Measurements from ENCODE around the gene TULP4.

Gene TULP4

DNA sequence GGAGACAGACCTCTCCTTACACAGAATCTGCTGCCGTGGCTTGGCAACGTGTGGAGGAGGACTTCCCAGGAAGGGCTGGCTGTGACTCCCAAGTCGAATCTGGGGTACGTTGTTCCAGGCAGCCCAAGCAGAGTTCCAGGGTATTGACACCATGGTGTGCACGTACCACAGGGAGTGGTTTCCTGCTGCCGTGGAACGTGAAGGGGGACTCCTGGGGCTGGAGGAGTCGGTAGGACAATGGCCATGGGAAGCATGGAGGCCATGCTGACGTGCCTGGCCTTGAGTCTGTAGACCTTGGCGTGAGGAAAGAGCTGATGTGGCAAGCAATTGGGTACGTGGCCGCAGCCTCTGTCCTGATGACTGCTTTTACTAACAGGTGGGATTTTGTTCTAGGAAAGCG, 119.3 kb downstream of the TULP4 start:
- H3K9ac ChIP-seq (ENCODE audit: insufficient read length) = no peak overlapping the region
- TF ChIP-seq EZH2 (IDR thresholded peaks at IDR 0.05) (no peak), POLR2AphosphoS5 (IDR thresholded peaks at IDR 0.05; ENCODE audit: borderline replicate concordance, low read depth, low read length) (no peak), FOXP2 (optimal IDR thresholded peaks at IDR 0.05; ENCODE audit: control extremely low read depth, extremely low read length, insufficient read depth) (no peak)
- DNase-seq (ENCODE audit: low read depth, low spot score) = no peak
- H3K9me3 ChIP-seq (ENCODE audit: low read depth, low read length) = no peaks in the 10 kb centered on the region
- peaks cover 4% of the 10 kb centered on the region; the same call in 1 of the 2 replicates for H3K36me3 ChIP-seq (ENCODE audit: insufficient read depth, low read length)
- no peak overlapping the region for H3K4me3 ChIP-seq
- H3K27ac ChIP-seq = no peak overlapping the region

DNA sequence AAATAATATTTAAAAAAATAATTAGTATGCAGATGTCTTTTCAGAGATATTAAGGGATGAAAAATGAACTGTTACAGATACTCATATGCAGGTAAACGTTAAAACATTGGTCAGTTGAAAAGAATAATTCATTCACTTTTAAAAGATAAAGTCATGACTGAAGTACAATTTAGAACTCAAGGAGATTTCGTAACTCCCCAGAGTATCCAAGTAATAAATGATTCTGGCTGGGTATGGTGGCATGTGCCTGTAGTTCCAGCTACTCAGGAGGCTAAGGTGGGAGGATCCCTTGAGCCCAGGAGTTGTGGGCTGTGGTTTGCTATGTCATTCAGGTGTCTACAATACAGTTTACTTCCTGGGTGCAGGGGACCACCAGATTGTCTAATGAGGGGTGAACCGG, 125.3 kb downstream of the TULP4 start:
- DNase-seq (ENCODE audit: low read depth, low spot score) = no peak
- Histone ChIP-seq H3K36me3 (ENCODE audit: insufficient read depth, low read length) (no peaks in the 10 kb centered on the region), H3K9ac (ENCODE audit: insufficient read length) (no peak overlapping the region), H3K4me3 (no peak overlapping the region), H3K27ac (no peak overlapping the region), H3K9me3 (ENCODE audit: low read depth, low read length) (no peaks in the 10 kb centered on the region)
- TF ChIP-seq FOXP2 (optimal IDR thresholded peaks at IDR 0.05; ENCODE audit: control extremely low read depth, extremely low read length, insufficient read depth) (no peak), POLR2AphosphoS5 (IDR thresholded peaks at IDR 0.05; ENCODE audit: borderline replicate concordance, low read depth, low read length) (no peak)

GRCh38 chr6:158438226-158438625, 126.0 kb downstream of the TULP4 start:
- no peak overlapping the region for H3K27ac ChIP-seq
- no peak overlapping the region for H3K9ac ChIP-seq (ENCODE audit: insufficient read length)
- H3K4me3 ChIP-seq = no peak overlapping the region
- no peak for TF ChIP-seq FOXP2 (optimal IDR thresholded peaks at IDR 0.05; ENCODE audit: control extremely low read depth, extremely low read length, insufficient read depth)
- no peak for TF ChIP-seq EZH2 (IDR thresholded peaks at IDR 0.05)
- TF ChIP-seq POLR2AphosphoS5 (IDR thresholded peaks at IDR 0.05; ENCODE audit: borderline replicate concordance, low read depth, low read length) = no peak
- no peak for DNase-seq (ENCODE audit: low read depth, low spot score)
- H3K36me3 ChIP-seq (ENCODE audit: insufficient read depth, low read length) = no peaks in the 10 kb centered on the region
- H3K9me3 ChIP-seq (ENCODE audit: low read depth, low read length) = no peaks in the 10 kb centered on the region

GRCh38 chr6:158439255-158439654, 127.0 kb downstream of the TULP4 start:
- H3K27ac ChIP-seq = no peak overlapping the region
- no peak overlapping the region for H3K4me3 ChIP-seq
- no peaks in the 10 kb centered on the region for H3K9me3 ChIP-seq (ENCODE audit: low read depth, low read length)
- no peaks in the 10 kb centered on the region for H3K36me3 ChIP-seq (ENCODE audit: insufficient read depth, low read length)
- no peak for DNase-seq (ENCODE audit: low read depth, low spot score)
- no peak overlapping the region for H3K9ac ChIP-seq (ENCODE audit: insufficient read length)
- TF ChIP-seq EZH2 (IDR thresholded peaks at IDR 0.05) (no peak), POLR2AphosphoS5 (IDR thresholded peaks at IDR 0.05; ENCODE audit: borderline replicate concordance, low read depth, low read length) (no peak), FOXP2 (optimal IDR thresholded peaks at IDR 0.05; ENCODE audit: control extremely low read depth, extremely low read length, insufficient read depth) (no peak)

DNA sequence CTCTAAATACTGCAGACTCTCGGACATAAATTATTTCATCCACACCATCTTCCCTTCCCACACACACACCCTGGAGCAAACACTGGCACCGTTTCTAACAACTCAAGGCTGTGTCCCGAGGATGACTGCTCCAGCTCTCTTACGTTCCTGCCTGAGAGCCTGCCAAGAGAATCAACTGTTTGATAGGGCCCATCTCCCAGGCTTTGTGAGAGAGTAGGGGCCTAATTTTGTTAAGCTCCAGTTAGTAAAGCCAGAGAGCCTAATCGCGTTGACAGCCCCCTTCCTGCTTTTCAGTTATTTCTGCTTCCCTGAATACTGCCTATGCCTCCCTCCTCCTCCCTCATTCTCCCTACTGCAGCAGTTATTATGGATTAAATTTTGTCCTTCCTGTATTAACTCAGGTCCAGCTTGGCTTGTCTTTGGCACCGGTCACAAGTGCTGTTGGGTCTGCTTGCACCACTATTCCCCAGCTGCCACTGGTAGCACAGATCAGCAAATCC, 129.5 kb downstream of the TULP4 start:
- Histone ChIP-seq H3K36me3 (ENCODE audit: insufficient read depth, low read length) (no peaks in the 10 kb centered on the region), H3K9ac (ENCODE audit: insufficient read length) (no peak overlapping the region), H3K4me3 (no peak overlapping the region), H3K9me3 (ENCODE audit: low read depth, low read length) (no peaks in the 10 kb centered on the region), H3K27ac (no peak overlapping the region)
- TF ChIP-seq FOXP2 (optimal IDR thresholded peaks at IDR 0.05; ENCODE audit: control extremely low read depth, extremely low read length, insufficient read depth) (no peak), POLR2AphosphoS5 (IDR thresholded peaks at IDR 0.05; ENCODE audit: borderline replicate concordance, low read depth, low read length) (no peak), EZH2 (IDR thresholded peaks at IDR 0.05) (no peak)
- no peak for DNase-seq (ENCODE audit: low read depth, low spot score)

DNA sequence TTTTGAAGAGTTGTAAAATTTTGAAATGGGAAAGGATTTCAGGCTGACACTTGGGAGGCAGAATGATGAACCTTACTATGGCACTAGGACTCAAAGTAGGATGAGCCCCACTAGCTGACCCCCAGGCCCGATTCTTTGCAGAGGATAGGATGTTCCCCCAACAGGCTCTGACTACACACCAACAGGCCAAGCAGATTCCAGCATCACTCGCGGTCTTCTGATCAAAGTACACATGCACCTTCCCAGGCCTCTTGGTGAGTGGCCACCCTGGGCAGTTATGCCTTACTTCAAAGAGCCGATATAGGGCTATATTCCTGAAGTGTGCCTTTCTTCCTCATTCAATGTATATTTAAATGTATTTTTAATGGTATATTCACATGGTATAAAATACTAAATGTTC, 130.0 kb downstream of the TULP4 start:
- DNase-seq (ENCODE audit: low read depth, low spot score) = no peak
- H3K27ac ChIP-seq = no peak overlapping the region
- TF ChIP-seq POLR2AphosphoS5 (IDR thresholded peaks at IDR 0.05; ENCODE audit: borderline replicate concordance, low read depth, low read length) = no peak
- no peak for TF ChIP-seq FOXP2 (optimal IDR thresholded peaks at IDR 0.05; ENCODE audit: control extremely low read depth, extremely low read length, insufficient read depth)
- no peak for TF ChIP-seq EZH2 (IDR thresholded peaks at IDR 0.05)
- H3K9ac ChIP-seq (ENCODE audit: insufficient read length) = no peak overlapping the region
- H3K36me3 ChIP-seq (ENCODE audit: insufficient read depth, low read length) = no peaks in the 10 kb centered on the region
- H3K4me3 ChIP-seq = no peak overlapping the region
- no peaks in the 10 kb centered on the region for H3K9me3 ChIP-seq (ENCODE audit: low read depth, low read length)

DNA sequence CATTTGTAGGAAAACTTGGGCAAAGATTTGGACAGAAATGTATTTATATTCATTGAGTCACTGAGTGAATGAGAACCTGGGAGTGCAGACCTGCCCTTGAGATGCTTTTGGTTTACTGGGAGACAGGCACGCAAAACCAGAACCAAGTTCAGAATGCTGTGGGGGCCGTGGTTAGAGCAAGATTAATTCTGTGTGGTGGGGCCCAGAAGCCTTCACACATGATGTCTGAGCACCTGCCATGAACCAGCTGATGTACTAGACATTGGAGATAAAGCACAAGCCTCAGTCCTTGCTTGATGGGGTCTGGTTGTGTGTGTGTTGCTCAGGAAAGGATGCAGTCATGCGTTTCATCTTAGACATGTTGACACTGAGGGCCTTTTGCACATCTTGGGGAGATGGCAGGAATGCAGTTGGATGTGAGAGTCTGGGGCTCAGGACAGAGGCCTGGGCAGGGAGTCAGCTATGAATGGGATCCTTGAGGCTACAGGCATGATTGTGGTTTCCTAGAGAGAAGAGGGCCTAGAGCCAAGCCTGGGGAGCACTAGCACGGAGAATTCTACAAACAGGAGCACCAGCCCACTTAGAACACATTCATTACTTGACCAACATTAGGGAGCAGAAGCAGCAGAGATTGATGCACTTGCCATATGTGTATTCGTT, 133.3 kb downstream of the TULP4 start:
- Histone ChIP-seq H3K27ac (no peak overlapping the region), H3K36me3 (ENCODE audit: insufficient read depth, low read length) (no peaks in the 10 kb centered on the region)
- no peak for TF ChIP-seq EZH2 (IDR thresholded peaks at IDR 0.05)
- TF ChIP-seq POLR2AphosphoS5 (IDR thresholded peaks at IDR 0.05; ENCODE audit: borderline replicate concordance, low read depth, low read length) = no peak
- no peak for TF ChIP-seq FOXP2 (optimal IDR thresholded peaks at IDR 0.05; ENCODE audit: control extremely low read depth, extremely low read length, insufficient read depth)

GRCh38 chr6:158448856-158449255, 136.6 kb downstream of the TULP4 start:
- Histone ChIP-seq H3K9ac (ENCODE audit: insufficient read length) (no peak overlapping the region), H3K9me3 (ENCODE audit: low read depth, low read length) (no peaks in the 10 kb centered on the region), H3K27ac (no peak overlapping the region), H3K36me3 (ENCODE audit: insufficient read depth, low read length) (peaks cover 11% of the 10 kb centered on the region; the same call in 1 of the 2 replicates), H3K4me3 (no peak overlapping the region)
- DNase-seq (ENCODE audit: low read depth, low spot score) = no peak
- TF ChIP-seq FOXP2 (optimal IDR thresholded peaks at IDR 0.05; ENCODE audit: control extremely low read depth, extremely low read length, insufficient read depth) = no peak
- TF ChIP-seq POLR2AphosphoS5 (IDR thresholded peaks at IDR 0.05; ENCODE audit: borderline replicate concordance, low read depth, low read length) = no peak
- no peak for TF ChIP-seq EZH2 (IDR thresholded peaks at IDR 0.05)

More for the DNA sequence above, 133.3 kb downstream of the TULP4 start:
- H3K9ac ChIP-seq (ENCODE audit: insufficient read length) = no peak overlapping the region
- no peak overlapping the region for H3K4me3 ChIP-seq
- no peak for DNase-seq (ENCODE audit: low read depth, low spot score)
- H3K9me3 ChIP-seq (ENCODE audit: low read depth, low read length) = no peaks in the 10 kb centered on the region

Measured in SK-N-MC (cell line).